HepG2 (cell line): ENCODE data around the gene LZTS2. TPM values are rescaled to one million over a fixed set of nuclear protein-coding genes. Genes with fewer than 3 reads are reported as not detected.

Experiments
- ARID5B ChIP-seq: IDR thresholded peaks from 2 replicates; pipeline ENCODE4 v1.4.0; 2020; ENCODE audit warnings: mild to moderate bottlenecking, missing genetic modification reagents
- BHLHE40 ChIP-seq: IDR thresholded peaks from 2 replicates; pipeline ENCODE4 v1.6.1; 2011; ENCODE audit warnings: low read length, improper control_type of control experiment
- CHD4 ChIP-seq: fragments of 200-600 bp; sonication (generic); IDR thresholded peaks from 2 replicates; pipeline ENCODE4 v1.7.0; 2017; ENCODE audit warnings: mild to moderate bottlenecking, low read length, borderline replicate concordance
- DZIP1 ChIP-seq: sonication (generic); formaldehyde crosslinking; IDR thresholded peaks from 2 replicates; pipeline ENCODE4 v1.5.0; 2020; ENCODE audit warnings: mild to moderate bottlenecking, missing genetic modification reagents
- ELK4 ChIP-seq: sonication (generic); formaldehyde crosslinking; IDR thresholded peaks from 2 replicates; pipeline ENCODE4 v1.9.0; 2021; ENCODE audit warnings: missing genetic modification reagents, borderline replicate concordance
- GPBP1L1 ChIP-seq: sonication (generic); formaldehyde crosslinking; IDR thresholded peaks from 2 replicates; pipeline ENCODE4 v1.5.0; 2020; ENCODE audit warnings: mild to moderate bottlenecking, missing genetic modification reagents
- HNRNPLL ChIP-seq: fragments of 200-400 bp; formaldehyde crosslinking; IDR thresholded peaks from 2 replicates; pipeline ENCODE4 v1.6.1; 2017; ENCODE audit warnings: mild to moderate bottlenecking, low read depth, low read length; ENCODE audit not compliant: poor library complexity, severe bottlenecking
- NAIF1 ChIP-seq: sonication (generic); formaldehyde crosslinking; IDR thresholded peaks from 2 replicates; pipeline ENCODE4 v1.5.0; 2020; ENCODE audit warnings: mild to moderate bottlenecking, missing genetic modification reagents, borderline replicate concordance
- NFYC ChIP-seq: IDR thresholded peaks from 2 replicates; pipeline ENCODE4 v1.6.1; 2016; ENCODE audit warnings: missing genetic modification reagents, missing compliant biosample characterization
- NR2C2 ChIP-seq: sonication (generic); formaldehyde crosslinking; IDR thresholded peaks from 2 replicates; pipeline ENCODE4 v1.4.0; 2020; ENCODE audit warnings: missing genetic modification reagents, mild to moderate bottlenecking, moderate library complexity, borderline replicate concordance
- PHF21A ChIP-seq: sonication (generic); formaldehyde crosslinking; IDR thresholded peaks from 2 replicates; pipeline ENCODE4 v1.5.0; 2020; ENCODE audit warnings: mild to moderate bottlenecking, missing genetic modification reagents
- SIN3A ChIP-seq: IDR thresholded peaks from 2 replicates; pipeline ENCODE4 v1.6.1; 2011; ENCODE audit warnings: low read depth, mild to moderate bottlenecking, control low read depth, low read length, borderline replicate concordance
- ZFYVE20 ChIP-seq: sonication (generic); formaldehyde crosslinking; IDR thresholded peaks from 2 replicates; pipeline ENCODE4 v1.8.0; 2023; ENCODE audit warnings: low read depth, mild to moderate bottlenecking, moderate library complexity, missing genetic modification reagents, borderline replicate concordance
- ZMAT3 ChIP-seq: sonication (generic); formaldehyde crosslinking; conservative IDR thresholded peaks from 2 replicates; pipeline ENCODE4 v1.7.0; 2021; ENCODE audit warnings: missing genetic modification reagents
- ZNF235 ChIP-seq: sonication (generic); formaldehyde crosslinking; IDR thresholded peaks from 2 replicates; pipeline ENCODE4 v1.8.1; 2023; ENCODE audit warnings: mild to moderate bottlenecking, missing genetic modification reagents, borderline replicate concordance
- ZNF296 ChIP-seq: sonication (generic); formaldehyde crosslinking; conservative IDR thresholded peaks from 2 replicates; pipeline ENCODE4 v1.5.0; 2020; ENCODE audit warnings: mild to moderate bottlenecking, missing genetic modification reagents
- ZNF432 ChIP-seq: sonication (generic); formaldehyde crosslinking; IDR thresholded peaks from 2 replicates; pipeline ENCODE4 v1.5.0; 2020; ENCODE audit warnings: missing genetic modification reagents, mild to moderate bottlenecking, borderline replicate concordance
- ZNF510 ChIP-seq: sonication (generic); formaldehyde crosslinking; IDR thresholded peaks from 2 replicates; pipeline ENCODE4 v1.4.0; 2020; ENCODE audit warnings: low read depth, mild to moderate bottlenecking, missing genetic modification reagents
- ZNF562 ChIP-seq: sonication (generic); formaldehyde crosslinking; IDR thresholded peaks from 2 replicates; pipeline ENCODE4 v1.8.0; 2022; ENCODE audit warnings: missing genetic modification reagents, borderline replicate concordance
- polyA plus RNA-seq, 8 experiments: library from polyadenylated mRNA; depleted of rRNA in 3 of 8; stranded (reverse) in 7 of 8; unstranded in 1 of 8; fragments of >200 nt; fragmentation: Illumina TruSeq in 4 of 8; extraction: Trizol in 4 of 8; gene quantifications; 2 replicates each; pipeline versions ENCODE4 v1.2.1 to v1.2.3, GENCODE V29; 2011 to 2016; ENCODE audit warnings: low read depth in 4 of 8, missing spikeins in 1 of 8, mixed read lengths in 1 of 8; ENCODE audit not compliant: insufficient read depth in 1 of 8
- total RNA-seq, 5 experiments: library from RNA; depleted of rRNA; stranded (reverse); fragments of >200 nt; fragmentation: Illumina TruSeq; extraction: Trizol; gene quantifications; 2 replicates each; pipeline ENCODE4 v1.2.3, GENCODE V29; 2016; ENCODE audit warnings: low read depth in 1 of 5

The LZTS2 gene
- total and polyA plus RNA-seq, 2 of the 13 experiments (the other 11 are each of a cell fraction or from before 2014, with no cell fraction given) = 43.6 to 65.6 TPM

GRCh38 chr10:101042667-101043362 is 43.2 kb downstream of the LZTS2 start (continued):
- TF ChIP-seq DZIP1 (CRISPR knock-in tag) (no peak), GPBP1L1 (CRISPR knock-in tag) (no peak), SIN3A (peak; percentile 84; the same call in 1 of the 2 replicates), CHD4 (no peak), HNRNPLL (peak; percentile 63), PHF21A (CRISPR knock-in tag) (peak; percentile 58; the same call in 1 of the 2 replicates), ZNF562 (no peak), ZMAT3 (no peak), NAIF1 (CRISPR knock-in tag) (no peak), ZNF235 (CRISPR knock-in tag) (no peak), BHLHE40 (no peak), ARID5B (peak; percentile 56), ELK4 (CRISPR knock-in tag) (no peak), ZNF432 (CRISPR knock-in tag) (no peak), NR2C2 (CRISPR knock-in tag) (peak; percentile 86), ZNF296 (CRISPR knock-in tag) (no peak), ZFYVE20 (CRISPR knock-in tag) (no peak), NFYC (CRISPR knock-in tag) (peak; percentile 10; the same call in 1 of the 2 replicates), ZNF510 (CRISPR knock-in tag) (no peak)
